CD4-positive, alpha-beta T cell treated with Interferon alpha-2 for 1 hour (primary cell): ENCODE data around the gene FAM168A.
"Not testable (repeated sequence)": the region's sequence is repeated elsewhere in the genome, so short reads cannot be mapped to it uniquely, and the experiment has no call there.

Experiments used
- DNase-seq, 2 donors: peaks; one replicate each; pipeline ENCODE4 v3.0.0-alpha.2; 2020 to 2022

Gene FAM168A

GRCh38 chr11:73465023-73465675 lies 132.8 kb downstream of the FAM168A start:
- DNase-seq, result no peak

- DNase-seq, result no peak
Observed at GRCh38 chr11:73464347-73464746, 133.6 kb downstream of the FAM168A start.

- no peak for DNase-seq
Observed at GRCh38 chr11:73463359-73463758, 134.6 kb downstream of the FAM168A start.

- peak; percentile 12 to 14 for DNase-seq
Observed at GRCh38 chr11:73461964-73462363, 135.9 kb downstream of the FAM168A start.

GRCh38 chr11:73461335-73461840 lies 136.5 kb downstream of the FAM168A start:
- no peak for DNase-seq

GRCh38 chr11:73458201-73458600 lies 139.7 kb downstream of the FAM168A start:
- DNase-seq, result no peak

- DNase-seq, result no peak
Observed at GRCh38 chr11:73454987-73455386, 142.9 kb downstream of the FAM168A start.

- no peak for DNase-seq
Observed at GRCh38 chr11:73453562-73453961, 144.3 kb downstream of the FAM168A start.

GRCh38 chr11:73452726-73453125 lies 145.2 kb downstream of the FAM168A start:
- no peak for DNase-seq

GRCh38 chr11:73451896-73452295 lies 146.0 kb downstream of the FAM168A start:
- no peak for DNase-seq

GRCh38 chr11:73446766-73447165 lies 151.1 kb downstream of the FAM168A start:
- no peak for DNase-seq

- DNase-seq, result no peak
Observed at GRCh38 chr11:73445980-73446379, 151.9 kb downstream of the FAM168A start.

GRCh38 chr11:73439002-73439843 lies 158.7 kb downstream of the FAM168A start:
- no peak for DNase-seq

GRCh38 chr11:73436859-73437258 lies 161.1 kb downstream of the FAM168A start:
- not testable (repeated sequence) for DNase-seq

- DNase-seq, result no peak
Observed at GRCh38 chr11:73431396-73431795, 166.5 kb downstream of the FAM168A start.

- DNase-seq, result no peak
Observed at GRCh38 chr11:73430326-73430725, 167.6 kb downstream of the FAM168A start.

GRCh38 chr11:73429121-73429750 lies 168.7 kb downstream of the FAM168A start:
- no peak for DNase-seq

- no peak for DNase-seq
Observed at GRCh38 chr11:73428699-73429098, 169.2 kb downstream of the FAM168A start.

- no peak for DNase-seq
Observed at GRCh38 chr11:73428227-73428626, 169.7 kb downstream of the FAM168A start.

GRCh38 chr11:73426219-73426850 lies 171.6 kb downstream of the FAM168A start:
- no peak for DNase-seq

GRCh38 chr11:73425108-73425507 lies 172.8 kb downstream of the FAM168A start:
- DNase-seq, result peak in 1 of 2 donors; percentile 46

GRCh38 chr11:73423506-73423905 lies 174.4 kb downstream of the FAM168A start:
- no peak for DNase-seq

- DNase-seq, result no peak
Observed at GRCh38 chr11:73422886-73423285, 175.0 kb downstream of the FAM168A start.
